ENCODE results near the gene LEF1. TPM values are rescaled to one million over a fixed set of nuclear protein-coding genes. Genes with fewer than 3 reads are reported as not detected.
A peak's percentile ranks its signal among the peaks of the same experiment; 100 is the strongest.

The LEF1 gene
- 0.41 TPM for total RNA-seq
- long read RNA-seq, result 0 reads

DNA sequence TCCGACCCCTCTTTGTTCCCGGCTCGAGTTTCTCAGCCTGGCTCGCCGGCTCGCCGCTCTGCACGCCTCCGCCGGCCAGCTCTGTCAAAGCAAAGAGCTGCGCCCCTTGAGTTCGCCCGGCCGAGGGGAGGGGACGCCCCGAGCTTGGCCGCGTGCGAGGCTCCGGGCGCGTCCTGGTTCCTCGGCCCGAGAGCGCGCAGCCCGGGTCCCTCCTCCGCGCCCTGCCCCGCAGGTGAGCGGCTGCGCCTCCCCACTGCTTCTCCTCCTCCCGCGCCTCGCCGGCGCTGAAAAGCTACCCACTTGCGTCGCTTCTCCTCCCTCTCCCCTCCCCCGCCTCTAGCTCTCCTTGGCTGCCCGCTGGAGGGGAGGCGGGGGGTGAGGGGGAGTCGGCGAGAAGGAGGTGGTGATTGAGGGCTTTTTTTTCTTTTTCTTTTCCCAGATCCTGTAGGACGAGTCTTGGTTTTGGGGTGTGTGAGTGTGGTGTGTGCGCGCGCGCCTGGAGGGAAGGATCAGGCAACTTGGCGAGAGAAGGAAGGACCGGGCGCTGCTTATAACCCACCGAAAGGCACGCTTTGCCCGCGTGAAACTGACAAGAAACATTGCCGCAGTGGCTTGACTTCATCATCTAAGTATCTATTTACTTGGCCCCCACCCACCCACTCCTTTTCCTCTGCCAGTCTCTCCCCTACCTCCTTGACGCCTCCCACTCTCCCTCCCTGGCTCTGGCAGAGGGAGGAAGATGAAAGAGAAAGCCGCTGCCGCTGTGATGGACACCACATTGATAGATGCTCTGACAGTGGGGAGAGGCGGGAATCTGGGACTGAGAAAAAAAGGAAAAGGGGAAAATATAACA is at the start of gene LEF1:
TSS of gene LEF1 (minus strand) at position 262 of the 853 bp plus-strand sequence. CDS start 1,165 bp downstream, outside the sequence.
- H3K36me3 ChIP-seq, result no peaks in the 10 kb centered on the region
- DNase-seq, result no peak
- peaks cover 53% of the 10 kb centered on the region for H3K4me1 ChIP-seq
- TF ChIP-seq, protein P1, sequence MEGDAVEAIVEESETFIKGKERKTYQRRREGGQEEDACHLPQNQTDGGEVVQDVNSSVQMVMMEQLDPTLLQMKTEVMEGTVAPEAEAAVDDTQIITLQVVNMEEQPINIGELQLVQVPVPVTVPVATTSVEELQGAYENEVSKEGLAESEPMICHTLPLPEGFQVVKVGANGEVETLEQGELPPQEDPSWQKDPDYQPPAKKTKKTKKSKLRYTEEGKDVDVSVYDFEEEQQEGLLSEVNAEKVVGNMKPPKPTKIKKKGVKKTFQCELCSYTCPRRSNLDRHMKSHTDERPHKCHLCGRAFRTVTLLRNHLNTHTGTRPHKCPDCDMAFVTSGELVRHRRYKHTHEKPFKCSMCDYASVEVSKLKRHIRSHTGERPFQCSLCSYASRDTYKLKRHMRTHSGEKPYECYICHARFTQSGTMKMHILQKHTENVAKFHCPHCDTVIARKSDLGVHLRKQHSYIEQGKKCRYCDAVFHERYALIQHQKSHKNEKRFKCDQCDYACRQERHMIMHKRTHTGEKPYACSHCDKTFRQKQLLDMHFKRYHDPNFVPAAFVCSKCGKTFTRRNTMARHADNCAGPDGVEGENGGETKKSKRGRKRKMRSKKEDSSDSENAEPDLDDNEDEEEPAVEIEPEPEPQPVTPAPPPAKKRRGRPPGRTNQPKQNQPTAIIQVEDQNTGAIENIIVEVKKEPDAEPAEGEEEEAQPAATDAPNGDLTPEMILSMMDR (IDR thresholded peaks at IDR 0.05; ENCODE audit: borderline replicate concordance), result no peak
- H3K4me3 ChIP-seq, result peak within 1 kb of the TSS; percentile 71
- no peaks in the 10 kb centered on the region for H3K9me3 ChIP-seq (replicated peaks)
- H3K27me3 ChIP-seq (ENCODE audit: low read depth), result peaks cover 100% of the 10 kb centered on the region
- intact Hi-C loops (cut with micrococcal nuclease), result no loop called here
- no peak within 1 kb of the TSS for H3K27ac ChIP-seq (replicated peaks)

DNA sequence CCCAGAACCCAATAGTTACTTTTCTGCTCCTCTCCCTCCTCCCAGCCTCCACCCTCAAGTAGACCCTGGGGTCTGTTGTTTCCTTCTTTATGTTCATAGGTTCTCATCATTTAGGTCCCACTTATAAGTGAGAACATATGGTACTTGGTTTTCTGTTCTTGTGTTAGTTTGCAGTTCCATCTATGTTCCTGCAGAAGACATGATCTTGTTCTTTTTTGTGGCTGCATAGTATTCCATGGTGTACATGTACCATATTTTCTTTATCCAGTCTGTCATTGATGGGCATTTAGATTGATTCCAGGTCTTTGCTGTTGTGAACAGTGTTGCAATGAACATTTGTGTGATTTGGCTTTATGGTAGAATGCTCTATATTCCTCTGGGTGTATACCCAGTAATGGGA is 47.8 kb upstream of the LEF1 start:
- Histone ChIP-seq H3K4me1 (no peaks in the 10 kb centered on the region), H3K9me3 (replicated peaks) (no peaks in the 10 kb centered on the region), H3K27ac (replicated peaks) (no peak overlapping the region), H3K36me3 (no peaks in the 10 kb centered on the region), H3K4me3 (no peak overlapping the region), H3K27me3 (ENCODE audit: low read depth) (no peaks in the 10 kb centered on the region)
- TF ChIP-seq, protein P1 (IDR thresholded peaks at IDR 0.05; ENCODE audit: borderline replicate concordance), result no peak
- intact Hi-C loops (cut with micrococcal nuclease), result no loop called here
- no peak for DNase-seq

DNA sequence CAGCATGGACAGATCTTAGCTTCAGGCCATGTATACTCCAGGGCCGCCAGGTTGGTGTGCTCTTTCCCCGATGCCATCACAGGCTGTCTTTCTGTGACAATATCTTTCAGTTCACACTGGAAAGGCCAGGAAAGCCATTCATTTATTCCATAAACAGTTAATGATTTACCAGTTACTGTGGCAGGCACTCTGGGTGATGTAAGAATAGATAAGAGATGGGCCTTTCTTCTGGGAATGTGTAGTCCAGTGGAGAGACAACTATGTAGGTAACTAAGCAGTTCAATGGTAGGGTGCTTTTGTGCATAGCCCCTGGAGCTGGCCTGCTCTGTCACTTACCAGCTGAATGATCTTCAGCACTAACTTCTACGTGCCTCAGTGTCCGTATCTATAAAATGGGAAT is 46.3 kb upstream of the LEF1 start:
- intact Hi-C loops (cut with micrococcal nuclease), result no loop called here
- H3K27me3 ChIP-seq (ENCODE audit: low read depth), result no peaks in the 10 kb centered on the region
- no peak overlapping the region for H3K27ac ChIP-seq (replicated peaks)
- TF ChIP-seq, protein P1 (IDR thresholded peaks at IDR 0.05; ENCODE audit: borderline replicate concordance), result no peak
- no peak overlapping the region for H3K4me3 ChIP-seq
- DNase-seq, result no peak
- H3K4me1 ChIP-seq, result no peaks in the 10 kb centered on the region
- no peaks in the 10 kb centered on the region for H3K9me3 ChIP-seq (replicated peaks)
- no peaks in the 10 kb centered on the region for H3K36me3 ChIP-seq

DNA sequence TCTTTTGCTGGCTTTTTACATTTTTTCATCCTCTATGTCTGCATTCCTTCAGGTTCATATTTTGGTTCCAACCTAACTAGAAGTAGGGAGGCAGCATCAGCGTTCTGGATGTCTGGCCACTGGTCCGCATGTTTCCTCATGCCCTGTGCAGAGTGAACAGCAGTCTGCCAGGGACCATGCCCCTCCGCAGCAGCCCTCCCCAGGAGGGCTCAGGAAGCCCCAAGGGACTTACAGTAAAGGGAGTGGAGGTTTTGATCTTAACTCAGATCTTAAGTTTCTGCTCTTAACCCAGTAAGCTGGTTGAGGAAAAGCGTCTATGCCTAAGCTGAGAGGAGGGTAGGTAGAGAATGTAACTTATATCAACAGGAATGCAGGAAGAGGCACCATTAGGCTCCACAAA is 45.0 kb upstream of the LEF1 start:
- intact Hi-C loops (cut with micrococcal nuclease), result no loop called here
- no peak for DNase-seq
- H3K27me3 ChIP-seq (ENCODE audit: low read depth), result no peaks in the 10 kb centered on the region
- no peak overlapping the region for H3K27ac ChIP-seq (replicated peaks)
- H3K4me1 ChIP-seq, result no peaks in the 10 kb centered on the region
- H3K4me3 ChIP-seq, result no peak overlapping the region
- no peaks in the 10 kb centered on the region for H3K36me3 ChIP-seq
- H3K9me3 ChIP-seq (replicated peaks), result no peaks in the 10 kb centered on the region
- TF ChIP-seq, protein P1 (IDR thresholded peaks at IDR 0.05; ENCODE audit: borderline replicate concordance), result no peak

DNA sequence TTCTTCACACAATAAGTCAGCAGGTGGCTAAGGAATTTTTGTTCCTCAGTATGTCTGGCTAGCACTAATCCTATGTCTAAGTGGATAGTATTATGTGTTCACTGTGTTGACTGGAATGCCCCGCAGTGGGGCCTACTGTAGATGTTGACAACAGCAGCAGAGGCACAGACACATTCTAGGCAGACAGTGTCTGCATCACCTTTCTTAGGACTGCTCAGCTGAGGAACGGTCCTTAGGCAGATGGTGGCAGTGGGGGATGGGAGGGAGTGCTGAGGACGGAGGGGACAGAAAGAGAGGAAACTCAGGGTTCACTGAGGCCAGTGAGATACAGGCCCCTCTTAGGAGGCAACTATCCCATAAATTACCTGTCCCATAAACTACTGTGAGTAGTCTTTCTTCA is 44.6 kb upstream of the LEF1 start:
- intact Hi-C loops (cut with micrococcal nuclease), result no loop called here
- H3K27ac ChIP-seq (replicated peaks), result no peak overlapping the region
- H3K9me3 ChIP-seq (replicated peaks), result no peaks in the 10 kb centered on the region

More for the DNA sequence above, 44.6 kb upstream of the LEF1 start:
- H3K36me3 ChIP-seq, result no peaks in the 10 kb centered on the region
- no peaks in the 10 kb centered on the region for H3K4me1 ChIP-seq
- TF ChIP-seq, protein P1 (IDR thresholded peaks at IDR 0.05; ENCODE audit: borderline replicate concordance), result no peak
- DNase-seq, result no peak
- no peaks in the 10 kb centered on the region for H3K27me3 ChIP-seq (ENCODE audit: low read depth)
- H3K4me3 ChIP-seq, result no peak overlapping the region
